Measurements from ENCODE around the gene PITPNC1.

PITPNC1 gene

DNA sequence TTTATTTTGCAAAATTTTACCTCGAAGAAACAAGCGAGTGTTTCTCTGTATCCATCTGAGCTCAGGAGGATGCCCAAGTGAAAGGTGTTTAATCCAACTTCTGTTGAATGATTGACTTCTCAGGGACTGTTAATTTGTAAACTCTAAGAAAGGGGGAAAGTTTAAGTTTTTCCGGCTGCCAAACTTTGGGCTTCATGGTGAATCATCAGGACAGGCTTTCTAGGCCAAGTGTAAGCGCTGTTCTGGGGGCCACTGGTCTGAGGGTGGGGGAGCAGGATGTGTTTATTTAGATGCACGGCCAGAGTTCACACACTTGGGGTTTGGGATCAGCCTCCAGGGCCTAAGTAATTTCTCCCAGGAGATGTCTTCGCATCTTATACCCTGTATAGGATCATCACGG, 110.4 kb downstream of the PITPNC1 start:
- TF ChIP-seq, protein P1, sequence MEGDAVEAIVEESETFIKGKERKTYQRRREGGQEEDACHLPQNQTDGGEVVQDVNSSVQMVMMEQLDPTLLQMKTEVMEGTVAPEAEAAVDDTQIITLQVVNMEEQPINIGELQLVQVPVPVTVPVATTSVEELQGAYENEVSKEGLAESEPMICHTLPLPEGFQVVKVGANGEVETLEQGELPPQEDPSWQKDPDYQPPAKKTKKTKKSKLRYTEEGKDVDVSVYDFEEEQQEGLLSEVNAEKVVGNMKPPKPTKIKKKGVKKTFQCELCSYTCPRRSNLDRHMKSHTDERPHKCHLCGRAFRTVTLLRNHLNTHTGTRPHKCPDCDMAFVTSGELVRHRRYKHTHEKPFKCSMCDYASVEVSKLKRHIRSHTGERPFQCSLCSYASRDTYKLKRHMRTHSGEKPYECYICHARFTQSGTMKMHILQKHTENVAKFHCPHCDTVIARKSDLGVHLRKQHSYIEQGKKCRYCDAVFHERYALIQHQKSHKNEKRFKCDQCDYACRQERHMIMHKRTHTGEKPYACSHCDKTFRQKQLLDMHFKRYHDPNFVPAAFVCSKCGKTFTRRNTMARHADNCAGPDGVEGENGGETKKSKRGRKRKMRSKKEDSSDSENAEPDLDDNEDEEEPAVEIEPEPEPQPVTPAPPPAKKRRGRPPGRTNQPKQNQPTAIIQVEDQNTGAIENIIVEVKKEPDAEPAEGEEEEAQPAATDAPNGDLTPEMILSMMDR (IDR thresholded peaks at IDR 0.05; ENCODE audit: insufficient read depth, low read depth, low read length, missing control alignments) = no peak
- no peak for DNase-seq (ENCODE audit: low read depth)
- H3K4me3 ChIP-seq (ENCODE audit: low read length) = no peak overlapping the region

DNA sequence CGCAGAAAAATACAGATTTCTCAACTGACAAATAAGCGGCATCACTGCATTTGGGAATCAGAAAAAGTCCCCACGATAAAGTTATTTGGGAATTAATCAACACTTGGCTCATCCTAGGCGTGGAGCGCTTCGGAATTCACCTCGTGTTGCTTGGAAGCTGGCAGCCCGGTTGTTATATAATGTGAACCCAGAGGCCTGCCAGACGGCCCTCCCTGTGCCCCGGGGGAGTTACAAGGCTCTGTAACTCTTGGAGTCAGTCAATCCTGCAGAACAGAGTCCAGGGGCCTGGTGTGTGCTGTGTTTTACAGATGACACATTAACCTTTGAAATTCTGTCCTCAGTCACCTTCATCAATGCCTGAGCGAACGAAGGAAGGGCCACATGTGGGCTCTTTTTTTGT, 111.1 kb downstream of the PITPNC1 start:
- TF ChIP-seq, protein P1 (IDR thresholded peaks at IDR 0.05; ENCODE audit: insufficient read depth, low read depth, low read length, missing control alignments) = no peak
- no peak for DNase-seq (ENCODE audit: low read depth)
- H3K4me3 ChIP-seq (ENCODE audit: low read length) = no peak overlapping the region

DNA sequence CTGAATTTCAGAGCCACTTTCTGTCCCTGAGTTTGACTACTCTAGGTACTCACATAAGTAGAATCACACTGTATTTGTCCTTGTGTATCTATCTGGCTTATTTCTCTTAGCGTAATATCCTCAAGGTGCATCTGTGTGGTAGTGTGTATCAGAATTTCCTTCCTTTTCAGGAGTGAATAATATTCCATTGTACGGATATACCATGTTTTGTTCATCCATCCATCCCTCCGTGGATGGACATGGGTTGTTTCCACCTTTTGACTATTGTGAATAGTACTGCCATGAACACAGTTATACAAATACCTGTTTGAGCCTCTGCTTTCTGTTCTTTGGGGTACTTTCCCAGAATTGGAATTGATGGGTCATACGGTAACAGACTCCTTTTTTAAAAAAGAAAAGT, 111.7 kb downstream of the PITPNC1 start:
- no peak overlapping the region for H3K4me3 ChIP-seq (ENCODE audit: low read length)
- TF ChIP-seq, protein P1 (IDR thresholded peaks at IDR 0.05; ENCODE audit: insufficient read depth, low read depth, low read length, missing control alignments) = no peak
- DNase-seq (ENCODE audit: low read depth) = no peak

DNA sequence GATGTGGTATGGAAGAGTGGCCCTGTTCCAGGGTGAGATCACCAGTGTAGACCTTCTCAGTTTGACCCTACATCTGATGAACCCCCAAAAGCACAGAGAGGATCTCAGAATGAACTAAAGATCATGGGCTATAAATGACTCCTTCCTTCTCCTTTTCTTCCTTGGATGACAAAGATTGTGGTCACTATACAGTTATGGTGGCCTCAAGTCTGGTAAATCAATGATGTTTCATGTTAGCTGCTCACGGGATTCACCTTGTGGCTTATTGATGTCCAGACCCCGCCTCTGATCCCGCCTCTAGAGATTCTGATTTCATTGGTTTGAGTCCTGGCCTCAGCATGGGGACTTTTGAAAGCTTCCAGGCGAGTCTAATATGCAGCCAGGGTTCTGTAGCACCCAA, 112.2 kb downstream of the PITPNC1 start:
- DNase-seq (ENCODE audit: low read depth) = no peak
- TF ChIP-seq, protein P1 (IDR thresholded peaks at IDR 0.05; ENCODE audit: insufficient read depth, low read depth, low read length, missing control alignments) = no peak
- H3K4me3 ChIP-seq (ENCODE audit: low read length) = no peak overlapping the region

DNA sequence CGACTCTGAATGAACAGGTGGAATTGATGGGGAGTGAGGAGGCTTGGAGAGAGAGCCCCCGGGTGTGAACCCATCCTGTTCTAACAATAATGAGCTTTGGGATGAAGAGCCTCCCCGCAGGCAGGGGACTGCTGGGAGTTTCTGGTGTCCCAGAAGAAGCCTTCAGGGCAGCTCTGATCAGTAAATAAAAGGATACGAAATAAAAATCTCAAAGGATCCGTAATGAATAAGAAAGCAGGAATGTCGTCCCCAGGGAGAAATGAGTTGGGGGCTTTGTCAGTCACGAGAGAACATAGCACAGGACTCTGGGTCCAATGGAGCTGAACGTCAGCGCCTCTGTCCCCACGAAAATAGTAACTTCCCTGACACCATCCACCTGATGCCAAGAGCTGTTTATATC, 113.4 kb downstream of the PITPNC1 start:
- H3K4me3 ChIP-seq (ENCODE audit: low read length) = no peak overlapping the region
- no peak for DNase-seq (ENCODE audit: low read depth)
- TF ChIP-seq, protein P1 (IDR thresholded peaks at IDR 0.05; ENCODE audit: insufficient read depth, low read depth, low read length, missing control alignments) = no peak

DNA sequence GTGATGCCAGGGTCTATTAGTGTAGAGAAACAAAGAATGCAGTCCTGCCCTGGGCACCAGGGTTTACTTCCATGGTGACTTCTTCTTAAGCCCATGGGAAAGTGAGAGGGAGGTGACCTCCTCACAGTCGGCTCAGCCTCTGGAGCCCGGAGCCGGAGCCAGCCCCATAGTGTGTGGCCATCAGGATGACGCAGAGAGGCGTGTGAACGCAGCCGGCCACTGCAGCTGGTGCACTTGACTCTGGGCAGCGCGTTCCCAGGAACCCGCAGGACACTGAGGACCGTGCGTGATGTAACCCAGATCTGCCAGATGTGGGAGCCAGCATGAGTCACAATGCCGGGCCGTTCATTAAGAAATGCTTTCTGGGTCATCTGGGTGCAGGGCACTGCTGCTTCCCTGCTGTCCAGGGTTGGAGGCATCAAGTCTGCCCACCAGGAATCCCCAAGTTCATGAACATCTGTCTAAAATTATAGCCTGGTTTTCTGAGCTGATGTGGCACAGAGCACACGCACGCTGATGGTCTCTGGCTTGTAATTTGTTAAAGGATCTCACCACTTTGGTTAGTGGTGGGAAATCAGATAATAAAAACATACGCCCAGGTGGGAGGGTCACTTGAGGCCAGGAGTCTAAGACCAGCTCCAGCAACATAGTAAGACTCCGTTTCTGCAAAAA, 114.1 kb downstream of the PITPNC1 start:
- TF ChIP-seq, protein P1 (IDR thresholded peaks at IDR 0.05; ENCODE audit: insufficient read depth, low read depth, low read length, missing control alignments) = no peak
- no peak overlapping the region for H3K4me3 ChIP-seq (ENCODE audit: low read length)
- DNase-seq (ENCODE audit: low read depth) = peak; percentile 67

DNA sequence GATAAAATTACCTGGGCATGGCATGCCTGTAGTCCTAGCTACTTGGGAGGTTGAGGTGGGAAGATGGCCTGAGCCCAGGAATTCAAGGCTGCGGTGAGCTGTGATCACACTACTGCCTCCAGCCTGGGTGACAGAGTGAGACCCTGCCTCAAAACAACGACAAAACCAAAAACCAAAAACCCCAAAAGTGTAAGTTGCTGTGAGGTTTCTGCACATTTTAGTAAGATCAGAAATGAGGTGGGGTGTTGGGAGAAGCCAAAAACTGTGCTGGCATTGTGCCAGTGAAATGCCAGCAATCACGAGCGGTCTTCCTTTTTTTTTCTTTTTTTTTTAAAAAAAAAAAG, 114.6 kb downstream of the PITPNC1 start:
- TF ChIP-seq, protein P1 (IDR thresholded peaks at IDR 0.05; ENCODE audit: insufficient read depth, low read depth, low read length, missing control alignments) = no peak
- H3K4me3 ChIP-seq (ENCODE audit: low read length) = no peak overlapping the region
- no peak for DNase-seq (ENCODE audit: low read depth)
